ENCODE data around the gene MTREX.

MTREX gene

GRCh38 chr5:55445791-55446190 lies 138.0 kb downstream of the MTREX start:
- TF ChIP-seq REST (IDR thresholded peaks at IDR 0.05; ENCODE audit: insufficient read depth in 1 of 2, low read depth in 2 of 2, low read length in 2 of 2) (no peak), SIN3A (IDR thresholded peaks at IDR 0.05; ENCODE audit: borderline replicate concordance, insufficient read depth, low read length) (no peak), FOXP2 (optimal IDR thresholded peaks at IDR 0.05; ENCODE audit: borderline replicate concordance, extremely low read depth, extremely low read length, insufficient read depth) (no peak), TAF1 (IDR thresholded peaks at IDR 0.05; ENCODE audit: borderline replicate concordance, insufficient read depth, low read length) (no peak), POLR2AphosphoS5 (IDR thresholded peaks at IDR 0.05; ENCODE audit: low read depth, low read length) (no peak)

- TF ChIP-seq TAF1 (IDR thresholded peaks at IDR 0.05; ENCODE audit: borderline replicate concordance, insufficient read depth, low read length) (no peak), SIN3A (IDR thresholded peaks at IDR 0.05; ENCODE audit: borderline replicate concordance, insufficient read depth, low read length) (no peak), FOXP2 (optimal IDR thresholded peaks at IDR 0.05; ENCODE audit: borderline replicate concordance, extremely low read depth, extremely low read length, insufficient read depth) (no peak), POLR2AphosphoS5 (IDR thresholded peaks at IDR 0.05; ENCODE audit: low read depth, low read length) (no peak), REST (IDR thresholded peaks at IDR 0.05; ENCODE audit: insufficient read depth in 1 of 2, low read depth in 2 of 2, low read length in 2 of 2) (no peak)
Measured at GRCh38 chr5:55446640-55447351, 139.0 kb downstream of the MTREX start.

- TF ChIP-seq SIN3A (IDR thresholded peaks at IDR 0.05; ENCODE audit: borderline replicate concordance, insufficient read depth, low read length) (no peak), FOXP2 (optimal IDR thresholded peaks at IDR 0.05; ENCODE audit: borderline replicate concordance, extremely low read depth, extremely low read length, insufficient read depth) (no peak), TAF1 (IDR thresholded peaks at IDR 0.05; ENCODE audit: borderline replicate concordance, insufficient read depth, low read length) (no peak), POLR2AphosphoS5 (IDR thresholded peaks at IDR 0.05; ENCODE audit: low read depth, low read length) (no peak), REST (IDR thresholded peaks at IDR 0.05; ENCODE audit: insufficient read depth in 1 of 2, low read depth in 2 of 2, low read length in 2 of 2) (no peak)
Measured at GRCh38 chr5:55450050-55450765, 142.4 kb downstream of the MTREX start.

- no peak for TF ChIP-seq POLR2AphosphoS5 (IDR thresholded peaks at IDR 0.05; ENCODE audit: low read depth, low read length)
- no peak for TF ChIP-seq TAF1 (IDR thresholded peaks at IDR 0.05; ENCODE audit: borderline replicate concordance, insufficient read depth, low read length)
- no peak for TF ChIP-seq REST (IDR thresholded peaks at IDR 0.05; ENCODE audit: insufficient read depth in 1 of 2, low read depth in 2 of 2, low read length in 2 of 2)
- TF ChIP-seq FOXP2 (optimal IDR thresholded peaks at IDR 0.05; ENCODE audit: borderline replicate concordance, extremely low read depth, extremely low read length, insufficient read depth): no peak
- TF ChIP-seq SIN3A (IDR thresholded peaks at IDR 0.05; ENCODE audit: borderline replicate concordance, insufficient read depth, low read length): no peak
Measured at GRCh38 chr5:55451976-55452375, 144.2 kb downstream of the MTREX start.
